LNCAP (cell line): ENCODE measurements around the gene OR9A2.

Experiments
- TF ChIP-seq, protein P1 (sequence below): fragments of 450-650 bp; IDR thresholded peaks from 2 replicates; pipeline ENCODE4 v1.5.1; 2017; ENCODE audit warnings: mild to moderate bottlenecking

Gene OR9A2, protein sequence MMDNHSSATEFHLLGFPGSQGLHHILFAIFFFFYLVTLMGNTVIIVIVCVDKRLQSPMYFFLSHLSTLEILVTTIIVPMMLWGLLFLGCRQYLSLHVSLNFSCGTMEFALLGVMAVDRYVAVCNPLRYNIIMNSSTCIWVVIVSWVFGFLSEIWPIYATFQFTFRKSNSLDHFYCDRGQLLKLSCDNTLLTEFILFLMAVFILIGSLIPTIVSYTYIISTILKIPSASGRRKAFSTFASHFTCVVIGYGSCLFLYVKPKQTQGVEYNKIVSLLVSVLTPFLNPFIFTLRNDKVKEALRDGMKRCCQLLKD

GRCh38 chr7:143027032-143027431 lies at the start of gene OR9A2:
Gene OR9A2, minus strand, starts transcription at chr7:143027132. Its CDS starts 0 bp downstream, at chr7:143027132.
- TF ChIP-seq, protein P1, sequence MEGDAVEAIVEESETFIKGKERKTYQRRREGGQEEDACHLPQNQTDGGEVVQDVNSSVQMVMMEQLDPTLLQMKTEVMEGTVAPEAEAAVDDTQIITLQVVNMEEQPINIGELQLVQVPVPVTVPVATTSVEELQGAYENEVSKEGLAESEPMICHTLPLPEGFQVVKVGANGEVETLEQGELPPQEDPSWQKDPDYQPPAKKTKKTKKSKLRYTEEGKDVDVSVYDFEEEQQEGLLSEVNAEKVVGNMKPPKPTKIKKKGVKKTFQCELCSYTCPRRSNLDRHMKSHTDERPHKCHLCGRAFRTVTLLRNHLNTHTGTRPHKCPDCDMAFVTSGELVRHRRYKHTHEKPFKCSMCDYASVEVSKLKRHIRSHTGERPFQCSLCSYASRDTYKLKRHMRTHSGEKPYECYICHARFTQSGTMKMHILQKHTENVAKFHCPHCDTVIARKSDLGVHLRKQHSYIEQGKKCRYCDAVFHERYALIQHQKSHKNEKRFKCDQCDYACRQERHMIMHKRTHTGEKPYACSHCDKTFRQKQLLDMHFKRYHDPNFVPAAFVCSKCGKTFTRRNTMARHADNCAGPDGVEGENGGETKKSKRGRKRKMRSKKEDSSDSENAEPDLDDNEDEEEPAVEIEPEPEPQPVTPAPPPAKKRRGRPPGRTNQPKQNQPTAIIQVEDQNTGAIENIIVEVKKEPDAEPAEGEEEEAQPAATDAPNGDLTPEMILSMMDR: no peak

GRCh38 chr7:143074141-143074540 lies 47.2 kb upstream of the OR9A2 start:
- TF ChIP-seq, protein P1: no peak

GRCh38 chr7:143073556-143073955 lies 46.6 kb upstream of the OR9A2 start:
- TF ChIP-seq, protein P1: no peak

GRCh38 chr7:143069912-143070500 lies 43.1 kb upstream of the OR9A2 start:
- TF ChIP-seq, protein P1: no peak

- TF ChIP-seq, protein P1: no peak
These were observed 41.5 kb upstream of the OR9A2 start for GRCh38 chr7:143068446-143068845.

- TF ChIP-seq, protein P1: no peak
These were observed 36.8 kb upstream of the OR9A2 start for GRCh38 chr7:143063741-143064140.

- TF ChIP-seq, protein P1: no peak
These were observed 28.8 kb upstream of the OR9A2 start for GRCh38 chr7:143055754-143056153.
